ENCODE measurements around the gene ANO9.
"Not testable (repeated sequence)": the region's sequence is repeated elsewhere in the genome, so short reads cannot be mapped to it uniquely, and the experiment has no call there.

The ANO9 gene

GRCh38 chr11:412641-413119 lies 29.1 kb downstream of the ANO9 start:
- TF ChIP-seq CTCF (IDR thresholded peaks at IDR 0.05; ENCODE audit: low read depth, low read length, missing control alignments) = no peak
- DNase-seq (ENCODE audit: low read depth) = no peak
- H3K4me3 ChIP-seq (ENCODE audit: low read depth, low read length) = no peak overlapping the region

- not testable (repeated sequence) for H3K4me3 ChIP-seq (ENCODE audit: low read depth, low read length); DNase-seq (ENCODE audit: low read depth)
These were observed 30.3 kb downstream of the ANO9 start for GRCh38 chr11:411520-411919.

GRCh38 chr11:410711-411110 lies 31.1 kb downstream of the ANO9 start:
- not testable (repeated sequence) for H3K4me3 ChIP-seq (ENCODE audit: low read depth, low read length); DNase-seq (ENCODE audit: low read depth)

GRCh38 chr11:409600-410483 lies 32.0 kb downstream of the ANO9 start:
- no peak overlapping the region for H3K4me3 ChIP-seq (ENCODE audit: low read depth, low read length)
- no peak for DNase-seq (ENCODE audit: low read depth)
- no peak for TF ChIP-seq CTCF (IDR thresholded peaks at IDR 0.05; ENCODE audit: low read depth, low read length, missing control alignments)

- DNase-seq (ENCODE audit: low read depth) = no peak
- no peak overlapping the region for H3K4me3 ChIP-seq (ENCODE audit: low read depth, low read length)
- no peak for TF ChIP-seq CTCF (IDR thresholded peaks at IDR 0.05; ENCODE audit: low read depth, low read length, missing control alignments)
These were observed 32.7 kb downstream of the ANO9 start for GRCh38 chr11:409008-409599.

GRCh38 chr11:408154-409007 lies 33.4 kb downstream of the ANO9 start:
- TF ChIP-seq CTCF (IDR thresholded peaks at IDR 0.05; ENCODE audit: low read depth, low read length, missing control alignments) = no peak
- H3K4me3 ChIP-seq (ENCODE audit: low read depth, low read length) = no peak overlapping the region
- no peak for DNase-seq (ENCODE audit: low read depth)

- TF ChIP-seq CTCF (IDR thresholded peaks at IDR 0.05; ENCODE audit: low read depth, low read length, missing control alignments) = no peak
- no peak for DNase-seq (ENCODE audit: low read depth)
- H3K4me3 ChIP-seq (ENCODE audit: low read depth, low read length) = no peak overlapping the region
These were observed 34.1 kb downstream of the ANO9 start for GRCh38 chr11:407651-408123.
